ENCODE measurements around the gene ALAS1. TPM values are rescaled to one million over a fixed set of nuclear protein-coding genes. Genes with fewer than 3 reads are reported as not detected.
A peak's percentile ranks its signal among the peaks of the same experiment; 100 is the strongest.

Gene ALAS1
- polyA plus RNA-seq, 3 donors from 2014 or later = 18.0 to 37.0 (median 27.4) TPM

GRCh38 chr3:52183786-52184445, 14.0 kb upstream of the ALAS1 start:
- Mint-ChIP-seq H3K27ac (no peak overlapping the region), H3K4me3 (peak overlapping the region in 2 of 5 donors; percentile 13 to 18), H3K36me3 (no peaks in the 10 kb centered on the region), H3K27me3 (ENCODE audit: low read depth in 3 of 3) (peaks cover 0 to 2% (median 0%) of the 10 kb centered on the region in 3 donors), H3K4me1 (peaks cover 29 to 34% of the 10 kb centered on the region in 2 donors), H3K9me3 (no peaks in the 10 kb centered on the region)
- DNase-seq = no peak

GRCh38 chr3:52184690-52185089, 13.3 kb upstream of the ALAS1 start:
- no peak overlapping the region for H3K4me3 Mint-ChIP-seq
- DNase-seq = no peak
- H3K9me3 Mint-ChIP-seq = no peaks in the 10 kb centered on the region
- peaks cover 0 to 2% (median 0%) of the 10 kb centered on the region in 3 donors for H3K27me3 Mint-ChIP-seq (ENCODE audit: low read depth in 3 of 3)
- H3K27ac Mint-ChIP-seq = peak overlapping the region in 1 of 6 donors; percentile 57
- no peaks in the 10 kb centered on the region for H3K36me3 Mint-ChIP-seq
- H3K4me1 Mint-ChIP-seq = peaks cover 29 to 34% of the 10 kb centered on the region in 2 donors

- Mint-ChIP-seq H3K36me3 (no peaks in the 10 kb centered on the region), H3K27me3 (ENCODE audit: low read depth in 3 of 3) (peaks cover 0 to 2% (median 0%) of the 10 kb centered on the region in 3 donors), H3K9me3 (no peaks in the 10 kb centered on the region), H3K27ac (peak overlapping the region in 2 of 6 donors; percentile 10 to 26), H3K4me1 (peaks cover 29 to 34% of the 10 kb centered on the region in 2 donors), H3K4me3 (no peak overlapping the region)
- no peak for DNase-seq
Observed at GRCh38 chr3:52185311-52185710, 12.6 kb upstream of the ALAS1 start.

GRCh38 chr3:52185837-52186236, 12.1 kb upstream of the ALAS1 start:
- Mint-ChIP-seq H3K4me3 (no peak overlapping the region), H3K36me3 (no peaks in the 10 kb centered on the region), H3K4me1 (peaks cover 28 to 30% of the 10 kb centered on the region in 2 donors), H3K9me3 (no peaks in the 10 kb centered on the region), H3K27ac (no peak overlapping the region), H3K27me3 (ENCODE audit: low read depth in 3 of 3) (peaks cover 0 to 2% (median 0%) of the 10 kb centered on the region in 3 donors)
- no peak for DNase-seq

- peaks cover 0 to 2% (median 0%) of the 10 kb centered on the region in 3 donors for H3K27me3 Mint-ChIP-seq (ENCODE audit: low read depth in 3 of 3)
- peaks cover 20 to 21% of the 10 kb centered on the region in 2 donors for H3K4me1 Mint-ChIP-seq
- H3K36me3 Mint-ChIP-seq = no peaks in the 10 kb centered on the region
- no peaks in the 10 kb centered on the region for H3K9me3 Mint-ChIP-seq
- DNase-seq = no peak
- H3K4me3 Mint-ChIP-seq = no peak overlapping the region
- no peak overlapping the region for H3K27ac Mint-ChIP-seq
Observed at GRCh38 chr3:52186729-52187128, 11.2 kb upstream of the ALAS1 start.

- no peaks in the 10 kb centered on the region for H3K9me3 Mint-ChIP-seq
- H3K36me3 Mint-ChIP-seq = no peaks in the 10 kb centered on the region
- DNase-seq = no peak
- H3K4me3 Mint-ChIP-seq = no peak overlapping the region
- peaks cover 2% of the 10 kb centered on the region in 2 donors for H3K4me1 Mint-ChIP-seq
- H3K27ac Mint-ChIP-seq = no peak overlapping the region
- H3K27me3 Mint-ChIP-seq (ENCODE audit: low read depth in 3 of 3) = peaks cover 0 to 3% (median 3%) of the 10 kb centered on the region in 3 donors
Observed at GRCh38 chr3:52188556-52188955, 9.4 kb upstream of the ALAS1 start.

- H3K4me3 Mint-ChIP-seq = no peak overlapping the region
- no peaks in the 10 kb centered on the region for H3K36me3 Mint-ChIP-seq
Observed at GRCh38 chr3:52190294-52191074, 7.5 kb upstream of the ALAS1 start.

GRCh38 chr3:52191663-52192062, 6.3 kb upstream of the ALAS1 start:
- Mint-ChIP-seq H3K4me3 (no peak overlapping the region), H3K27me3 (ENCODE audit: low read depth in 3 of 3) (peaks cover 0 to 4% (median 3%) of the 10 kb centered on the region in 3 donors), H3K36me3 (no peaks in the 10 kb centered on the region), H3K9me3 (no peaks in the 10 kb centered on the region), H3K27ac (no peak overlapping the region), H3K4me1 (no peaks in the 10 kb centered on the region)
- no peak for DNase-seq

More at GRCh38 chr3:52190294-52191074, 7.5 kb upstream of the ALAS1 start:
- Mint-ChIP-seq H3K27me3 (ENCODE audit: low read depth in 3 of 3) (peaks cover 0 to 3% (median 3%) of the 10 kb centered on the region in 3 donors), H3K4me1 (no peaks in the 10 kb centered on the region), H3K9me3 (no peaks in the 10 kb centered on the region), H3K27ac (peak overlapping the region in 1 of 6 donors; percentile 57)
- DNase-seq = no peak

GRCh38 chr3:52193065-52193464, 4.9 kb upstream of the ALAS1 start:
- DNase-seq = no peak
- Mint-ChIP-seq H3K36me3 (no peaks in the 10 kb centered on the region), H3K27ac (no peak overlapping the region), H3K4me1 (peaks cover 7 to 9% of the 10 kb centered on the region in 2 donors), H3K4me3 (no peak overlapping the region), H3K9me3 (no peaks in the 10 kb centered on the region), H3K27me3 (ENCODE audit: low read depth in 3 of 3) (peaks cover 3 to 7% (median 3%) of the 10 kb centered on the region in 3 donors)

GRCh38 chr3:52194485-52195290, 3.3 kb upstream of the ALAS1 start:
- no peak overlapping the region for H3K27ac Mint-ChIP-seq
- H3K9me3 Mint-ChIP-seq = no peaks in the 10 kb centered on the region
- H3K36me3 Mint-ChIP-seq = no peaks in the 10 kb centered on the region
- peaks cover 22 to 23% of the 10 kb centered on the region in 2 donors for H3K4me1 Mint-ChIP-seq
- H3K27me3 Mint-ChIP-seq (ENCODE audit: low read depth in 3 of 3) = peaks cover 7 to 14% (median 9%) of the 10 kb centered on the region in 3 donors
- no peak overlapping the region for H3K4me3 Mint-ChIP-seq
- DNase-seq = no peak

GRCh38 chr3:52195291-52195597, 2.7 kb upstream of the ALAS1 start:
- DNase-seq = no peak
- Mint-ChIP-seq H3K27me3 (ENCODE audit: low read depth in 3 of 3) (peaks cover 7 to 14% (median 9%) of the 10 kb centered on the region in 3 donors), H3K27ac (no peak overlapping the region), H3K4me3 (no peak overlapping the region), H3K9me3 (peaks cover 0 to 1% (median 0%) of the 10 kb centered on the region in 6 donors), H3K36me3 (peaks cover 0 to 3% (median 2%) of the 10 kb centered on the region in 3 donors), H3K4me1 (peaks cover 25 to 27% of the 10 kb centered on the region in 2 donors)

GRCh38 chr3:52195823-52196331, 2.1 kb upstream of the ALAS1 start:
- H3K9me3 Mint-ChIP-seq = peaks cover 0 to 1% (median 0%) of the 10 kb centered on the region in 6 donors
- no peak overlapping the region for H3K4me3 Mint-ChIP-seq
- H3K27me3 Mint-ChIP-seq (ENCODE audit: low read depth in 3 of 3) = peaks cover 7 to 14% (median 9%) of the 10 kb centered on the region in 3 donors
- peaks cover 1 to 4% (median 3%) of the 10 kb centered on the region in 3 donors for H3K36me3 Mint-ChIP-seq
- peak overlapping the region in 4 of 6 donors; percentile 52 to 97 (median 93) for H3K27ac Mint-ChIP-seq
- DNase-seq = no peak
- H3K4me1 Mint-ChIP-seq = peaks cover 26 to 30% of the 10 kb centered on the region in 2 donors

GRCh38 chr3:52196977-52197376, 983 bp upstream of the ALAS1 start:
- peaks cover 32 to 33% of the 10 kb centered on the region in 2 donors for H3K4me1 Mint-ChIP-seq
- H3K36me3 Mint-ChIP-seq = peaks cover 3 to 4% (median 4%) of the 10 kb centered on the region in 3 donors
- peak overlapping the region; percentile 94 to 97 (median 97) for H3K27ac Mint-ChIP-seq
- H3K27me3 Mint-ChIP-seq (ENCODE audit: low read depth in 3 of 3) = peaks cover 7 to 14% (median 9%) of the 10 kb centered on the region in 3 donors
- peaks cover 0 to 1% (median 0%) of the 10 kb centered on the region in 6 donors for H3K9me3 Mint-ChIP-seq
- H3K4me3 Mint-ChIP-seq = peak overlapping the region in 4 of 5 donors; percentile 86 to 98 (median 95)
- no peak for DNase-seq
